Body of pancreas (tissue), 4 donors: Measurements from ENCODE around the gene MAP3K12.

Source experiments
- CTCF ChIP-seq, 7 experiments: fragments of 450-650 bp in 4 of 7; fragments of 200-600 bp in 3 of 7; sonication (generic) in 3 of 7; IDR thresholded peaks; one replicate each; pipeline ENCODE4 v1.5.1; 2016 to 2019; ENCODE audit warnings: antibody characterized with exemption in 7 of 7
- POLR2A ChIP-seq, 3 donors: fragments of 450-650 bp; IDR thresholded peaks; one replicate each; pipeline ENCODE4 v1.6.1; 2016; ENCODE audit warnings: antibody characterized with exemption in 3 of 3, mild to moderate bottlenecking in 2 of 3

- TF ChIP-seq CTCF (IDR thresholded peaks at IDR 0.05) = no peak
- TF ChIP-seq POLR2A (IDR thresholded peaks at IDR 0.05) = no peak
Observed at GRCh38 chr12:53431187-53431586, 68.1 kb downstream of the MAP3K12 start.
